Fibroblast of lung (primary cell): ENCODE results near the gene MAGI2.

Source experiments
- CTCF ChIP-seq, 2 donors: IDR thresholded peaks in 1 of 2; conservative IDR thresholded peaks in 1 of 2; 1 replicate in 1 of 2; 2 replicates in 1 of 2; pipeline ENCODE4 v1.5.1; 2011 to 2012; ENCODE audit warnings: low read length in 2 of 2, control low read depth in 1 of 2, inconsistent platforms in 1 of 2, low read depth in 1 of 2, mild to moderate bottlenecking in 1 of 2
- EZH2 ChIP-seq: IDR thresholded peaks from 2 replicates; pipeline ENCODE4 v1.5.1; 2012; ENCODE audit warnings: low read length, control low read depth, mild to moderate bottlenecking; ENCODE audit errors: missing control alignments

GRCh38 chr7:78529392-78529791 lies 924.1 kb downstream of the MAGI2 start:
- TF ChIP-seq CTCF (conservative IDR thresholded peaks at IDR 0.05 in 1 of 2, IDR thresholded peaks at IDR 0.05 in 1 of 2; ENCODE audit: low read depth in 1 of 2, low read length in 2 of 2) (no peak), EZH2 (no peak)
